MM.1S (cell line): ENCODE data around the gene C16orf54.

Experiments
- EZH2 ChIP-seq: fragments of 300-600 bp; sonication (generic); optimal IDR thresholded peaks from 2 replicates; pipeline ENCODE3; 2017; ENCODE audit warnings: low read depth, mild to moderate bottlenecking, antibody characterized with exemption, low read length, mixed read lengths
- EZH2phosphoT487 ChIP-seq: fragments of 300-600 bp; sonication (generic); IDR thresholded peaks from 2 replicates; pipeline ENCODE4 v1.6.1; 2018; ENCODE audit warnings: antibody characterized with exemption, low read length
- TF ChIP-seq, protein P1 (sequence below): fragments of 300-600 bp; sonication (generic); IDR thresholded peaks from 2 replicates; pipeline ENCODE4 v1.5.1; 2016; ENCODE audit warnings: antibody characterized with exemption, low read length, mixed read lengths

- TF ChIP-seq, protein P1, sequence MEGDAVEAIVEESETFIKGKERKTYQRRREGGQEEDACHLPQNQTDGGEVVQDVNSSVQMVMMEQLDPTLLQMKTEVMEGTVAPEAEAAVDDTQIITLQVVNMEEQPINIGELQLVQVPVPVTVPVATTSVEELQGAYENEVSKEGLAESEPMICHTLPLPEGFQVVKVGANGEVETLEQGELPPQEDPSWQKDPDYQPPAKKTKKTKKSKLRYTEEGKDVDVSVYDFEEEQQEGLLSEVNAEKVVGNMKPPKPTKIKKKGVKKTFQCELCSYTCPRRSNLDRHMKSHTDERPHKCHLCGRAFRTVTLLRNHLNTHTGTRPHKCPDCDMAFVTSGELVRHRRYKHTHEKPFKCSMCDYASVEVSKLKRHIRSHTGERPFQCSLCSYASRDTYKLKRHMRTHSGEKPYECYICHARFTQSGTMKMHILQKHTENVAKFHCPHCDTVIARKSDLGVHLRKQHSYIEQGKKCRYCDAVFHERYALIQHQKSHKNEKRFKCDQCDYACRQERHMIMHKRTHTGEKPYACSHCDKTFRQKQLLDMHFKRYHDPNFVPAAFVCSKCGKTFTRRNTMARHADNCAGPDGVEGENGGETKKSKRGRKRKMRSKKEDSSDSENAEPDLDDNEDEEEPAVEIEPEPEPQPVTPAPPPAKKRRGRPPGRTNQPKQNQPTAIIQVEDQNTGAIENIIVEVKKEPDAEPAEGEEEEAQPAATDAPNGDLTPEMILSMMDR = no peak
- TF ChIP-seq EZH2 (no peak), EZH2phosphoT487 (no peak)
These were observed 503 bp downstream of the C16orf54 start for GRCh38 chr16:29745121-29745852.
